GM20000 (cell line): ENCODE data around the gene CDC45.
A peak's percentile ranks its signal among the peaks of the same experiment; 100 is the strongest.

Experiments used
- DNase-seq: peaks from one replicate; pipeline ENCODE4 v3.0.0; 2012; ENCODE audit warnings: low spot score
- TF ChIP-seq, protein P1 (sequence below): IDR thresholded peaks from 2 replicates; pipeline ENCODE4 v1.5.1; 2012; ENCODE audit warnings: mild to moderate bottlenecking, control low read depth; ENCODE audit errors: extremely low read depth, missing control alignments

The CDC45 gene

DNA sequence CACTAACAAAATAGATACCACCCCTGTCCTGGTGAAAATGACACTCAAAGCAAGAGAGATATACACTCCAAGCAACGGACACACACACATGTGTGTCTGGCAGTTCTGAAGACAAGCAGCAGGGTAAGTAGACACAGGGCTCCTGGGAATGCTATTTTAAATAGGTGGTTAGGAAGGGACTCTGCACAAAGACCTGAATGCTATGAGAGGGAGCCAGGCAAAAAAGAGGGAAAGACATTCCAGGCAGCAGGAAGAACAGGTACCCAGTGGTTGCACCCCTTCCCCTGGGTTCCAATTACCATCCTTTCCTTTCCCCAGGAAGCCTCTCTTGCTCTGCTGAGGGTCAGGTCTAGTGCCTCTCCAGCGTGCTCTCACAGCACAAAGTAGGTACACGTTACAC lies 3.7 kb upstream of the CDC45 start:
- no peak for DNase-seq
- TF ChIP-seq, protein P1, sequence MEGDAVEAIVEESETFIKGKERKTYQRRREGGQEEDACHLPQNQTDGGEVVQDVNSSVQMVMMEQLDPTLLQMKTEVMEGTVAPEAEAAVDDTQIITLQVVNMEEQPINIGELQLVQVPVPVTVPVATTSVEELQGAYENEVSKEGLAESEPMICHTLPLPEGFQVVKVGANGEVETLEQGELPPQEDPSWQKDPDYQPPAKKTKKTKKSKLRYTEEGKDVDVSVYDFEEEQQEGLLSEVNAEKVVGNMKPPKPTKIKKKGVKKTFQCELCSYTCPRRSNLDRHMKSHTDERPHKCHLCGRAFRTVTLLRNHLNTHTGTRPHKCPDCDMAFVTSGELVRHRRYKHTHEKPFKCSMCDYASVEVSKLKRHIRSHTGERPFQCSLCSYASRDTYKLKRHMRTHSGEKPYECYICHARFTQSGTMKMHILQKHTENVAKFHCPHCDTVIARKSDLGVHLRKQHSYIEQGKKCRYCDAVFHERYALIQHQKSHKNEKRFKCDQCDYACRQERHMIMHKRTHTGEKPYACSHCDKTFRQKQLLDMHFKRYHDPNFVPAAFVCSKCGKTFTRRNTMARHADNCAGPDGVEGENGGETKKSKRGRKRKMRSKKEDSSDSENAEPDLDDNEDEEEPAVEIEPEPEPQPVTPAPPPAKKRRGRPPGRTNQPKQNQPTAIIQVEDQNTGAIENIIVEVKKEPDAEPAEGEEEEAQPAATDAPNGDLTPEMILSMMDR, result no peak

DNA sequence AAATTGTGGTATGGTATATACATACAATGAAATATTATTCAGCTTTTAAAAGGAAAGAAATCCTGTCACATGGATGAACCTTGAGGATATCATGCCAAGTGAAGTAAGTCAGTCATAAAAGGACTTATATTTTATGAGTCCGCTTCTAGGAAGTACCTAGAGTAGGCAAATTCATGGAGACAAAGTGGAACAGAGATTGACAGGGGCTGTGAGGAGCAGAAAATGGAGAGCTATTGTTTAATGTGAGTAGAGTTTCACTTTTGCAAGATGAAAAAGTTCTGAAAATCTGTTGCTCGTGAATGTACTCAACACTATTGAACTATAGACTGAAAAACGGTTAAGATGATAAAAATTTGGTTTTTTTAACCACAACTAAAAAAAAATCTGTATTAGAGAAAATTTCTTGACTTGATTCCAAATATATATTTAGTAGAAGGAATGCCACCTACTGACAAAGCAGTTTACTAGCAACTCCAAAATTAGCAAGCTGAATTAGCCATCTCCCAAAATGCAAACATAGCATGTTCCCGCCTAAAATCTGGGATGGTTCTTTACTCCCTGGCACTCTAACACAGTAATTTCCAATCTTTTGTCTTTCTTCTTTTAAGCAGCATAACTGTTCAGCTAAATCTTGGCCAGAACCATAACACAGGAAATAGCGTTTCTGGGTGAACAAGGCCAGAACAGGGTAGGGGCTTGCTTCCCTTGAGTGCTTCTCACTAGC lies 2.2 kb upstream of the CDC45 start:
- DNase-seq, result no peak
- TF ChIP-seq, protein P1, result no peak

DNA sequence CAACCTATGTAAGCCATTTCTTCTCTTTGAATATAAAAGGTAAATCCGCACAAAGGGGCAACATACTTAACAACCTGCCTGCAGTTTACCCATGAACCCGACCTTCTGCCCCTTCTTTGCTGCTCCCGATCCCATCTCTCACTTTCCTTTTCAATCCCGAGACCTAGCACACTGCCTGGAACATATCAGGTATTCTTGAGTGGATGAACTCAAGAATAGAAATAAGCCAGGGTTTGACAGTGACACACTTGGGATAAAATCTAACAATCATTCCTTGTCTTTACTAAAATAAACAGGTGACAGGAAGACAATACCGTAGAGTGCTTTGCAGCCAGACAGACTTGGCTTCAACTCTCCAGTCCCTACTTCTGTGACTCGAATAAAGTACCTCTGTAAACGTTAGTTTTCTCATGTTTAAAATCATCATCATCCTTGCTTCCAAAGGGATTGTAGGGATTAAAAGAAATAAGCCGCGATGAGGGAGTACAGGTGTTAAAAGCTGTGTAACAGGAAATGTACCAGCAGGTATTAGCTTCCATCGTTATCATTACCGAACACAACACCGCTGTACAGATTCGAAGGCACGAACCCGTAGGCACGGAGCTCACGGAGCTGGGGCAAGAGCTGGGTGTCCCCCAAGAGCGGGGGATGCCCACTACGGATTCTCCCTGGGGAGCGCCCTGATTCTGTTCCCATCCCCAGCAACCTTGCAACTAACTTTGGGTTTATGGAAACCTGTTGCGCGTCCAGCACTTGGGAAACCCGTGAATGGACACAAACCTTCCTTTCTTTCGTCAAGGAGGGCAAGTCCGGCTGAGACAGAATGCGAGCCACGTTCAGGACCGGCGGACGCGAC lies 1.4 kb upstream of the CDC45 start:
- TF ChIP-seq, protein P1, result no peak
- DNase-seq, result no peak

DNA sequence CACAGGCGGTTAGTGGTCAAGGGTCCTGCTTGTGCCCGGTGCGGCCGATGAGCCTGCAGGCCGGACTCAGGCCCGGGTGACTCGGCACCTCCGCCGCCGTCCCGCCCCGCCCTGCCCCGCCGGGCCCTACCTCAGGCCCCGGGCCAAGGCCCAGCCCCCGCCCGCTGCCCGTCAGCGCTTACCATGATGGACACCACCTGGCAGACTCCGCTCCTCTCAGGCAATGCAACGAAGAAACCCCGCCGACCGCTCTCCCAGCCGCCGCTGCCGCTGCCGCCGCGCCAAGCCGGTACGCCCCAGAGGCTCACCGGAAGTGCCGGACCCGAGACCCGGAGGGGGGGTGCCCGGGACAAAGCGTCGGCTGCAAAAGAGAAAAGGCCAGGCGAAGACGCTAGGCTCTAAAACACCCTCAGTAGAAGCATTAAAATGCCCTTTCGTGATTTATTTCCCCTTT lies 792 bp upstream of the CDC45 start, which contains the start of gene UFD1:
TSS of gene UFD1 (minus strand) at position 293 of the 454 bp plus-strand sequence. CDS start at position 185, 108 bp downstream.
- TF ChIP-seq, protein P1, result no peak
- peak; percentile 88 for DNase-seq

DNA sequence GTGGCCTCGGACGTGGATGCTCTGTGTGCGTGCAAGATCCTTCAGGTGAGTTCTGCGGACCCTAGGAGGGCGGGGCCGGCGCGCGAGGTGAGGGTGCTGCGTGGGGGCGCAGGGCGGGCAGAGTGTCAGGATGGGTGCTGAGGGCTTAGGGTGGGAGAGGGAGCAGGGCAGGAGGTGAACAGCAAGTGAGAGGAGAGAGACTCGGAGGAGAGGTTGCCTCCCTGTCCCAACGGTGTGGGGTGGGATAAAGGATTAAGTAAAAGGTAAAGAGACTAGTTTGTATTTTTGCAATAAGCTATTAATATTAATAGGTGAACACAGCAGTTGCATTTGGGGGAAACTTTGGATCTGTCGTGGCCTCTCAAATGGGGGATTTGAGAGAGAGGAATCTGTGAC lies 451 bp downstream of the CDC45 start:
- no peak for DNase-seq
- TF ChIP-seq, protein P1, result no peak

DNA sequence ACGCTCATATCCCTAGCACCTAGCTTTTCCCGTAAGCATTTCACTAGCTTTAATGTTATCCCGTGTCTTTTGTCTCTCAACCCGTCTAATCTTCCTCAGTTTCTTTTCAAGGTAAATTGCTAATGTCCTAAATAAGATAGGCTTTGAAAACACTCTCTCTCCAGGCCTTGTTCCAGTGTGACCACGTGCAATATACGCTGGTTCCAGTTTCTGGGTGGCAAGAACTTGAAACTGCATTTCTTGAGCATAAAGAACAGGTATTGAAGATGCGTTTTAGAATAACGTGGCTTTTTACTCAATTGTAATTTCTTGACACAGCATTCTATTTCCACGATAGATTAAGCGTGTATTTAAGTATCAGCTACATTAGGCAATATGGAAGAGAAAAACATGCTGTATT lies 1.1 kb downstream of the CDC45 start:
- DNase-seq, result no peak
- TF ChIP-seq, protein P1, result no peak

DNA sequence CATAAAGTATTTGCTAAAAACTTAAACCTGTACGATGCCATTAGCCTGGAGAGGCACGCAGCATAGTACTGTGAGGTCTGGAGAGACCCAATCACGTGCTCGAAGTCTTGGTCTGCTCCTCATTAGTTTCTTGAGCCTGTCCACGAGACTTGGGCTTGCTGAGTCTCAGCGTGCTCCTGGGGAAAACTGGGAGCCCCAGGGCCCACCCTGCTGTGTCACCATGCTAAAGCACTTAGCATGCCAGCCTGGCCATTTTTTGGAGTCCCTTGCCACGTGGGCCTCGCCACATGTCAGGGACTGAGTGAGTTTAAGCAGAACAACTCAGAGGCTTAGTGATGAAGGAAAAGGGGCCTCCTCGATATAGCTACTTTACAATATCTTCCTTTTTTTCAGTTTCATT lies 2.6 kb downstream of the CDC45 start:
- TF ChIP-seq, protein P1, result no peak
- DNase-seq, result no peak
